HepG2 (cell line): Measurements from ENCODE around the gene BRAF. TPM values are rescaled to one million over a fixed set of nuclear protein-coding genes. Genes with fewer than 3 reads are reported as not detected.

Source experiments
- ADNP ChIP-seq: sonication (generic); formaldehyde crosslinking; IDR thresholded peaks from 2 replicates; pipeline ENCODE4 v1.4.0; 2020; ENCODE audit warnings: missing genetic modification reagents
- AGO1 ChIP-seq: fragments of 200-400 bp; formaldehyde crosslinking; IDR thresholded peaks from 2 replicates; pipeline ENCODE4 v1.6.1; 2017; ENCODE audit warnings: mild to moderate bottlenecking, low read depth, low read length, moderate library complexity; ENCODE audit not compliant: poor library complexity, severe bottlenecking
- CCDC6 ChIP-seq: sonication (generic); formaldehyde crosslinking; IDR thresholded peaks from 2 replicates; pipeline ENCODE4 v1.8.1; 2022; ENCODE audit warnings: mild to moderate bottlenecking, missing genetic modification reagents, moderate library complexity
- FOXJ3 ChIP-seq: sonication (generic); formaldehyde crosslinking; IDR thresholded peaks from 2 replicates; pipeline ENCODE4 v1.4.0; 2020; ENCODE audit warnings: missing genetic modification reagents, mild to moderate bottlenecking, borderline replicate concordance
- FOXP1 ChIP-seq, 2 experiments: fragments of 450-650 bp in 1 of 2; IDR thresholded peaks; 2 replicates each; pipeline ENCODE4 v1.6.1; 2017 to 2018; ENCODE audit warnings: antibody characterized with exemption in 1 of 2
- GFI1 ChIP-seq: sonication (generic); formaldehyde crosslinking; IDR thresholded peaks from 2 replicates; pipeline ENCODE4 v1.5.0; 2020; ENCODE audit warnings: missing genetic modification reagents, mild to moderate bottlenecking, borderline replicate concordance
- KLF12 ChIP-seq: sonication (generic); formaldehyde crosslinking; IDR thresholded peaks from 2 replicates; pipeline ENCODE4 v1.4.0; 2020; ENCODE audit warnings: missing genetic modification reagents, borderline replicate concordance
- MAFG ChIP-seq: sonication (generic); formaldehyde crosslinking; IDR thresholded peaks from 2 replicates; pipeline ENCODE4 v1.5.1; 2020; ENCODE audit warnings: mild to moderate bottlenecking, missing genetic modification reagents
- MEF2D ChIP-seq: sonication (generic); formaldehyde crosslinking; IDR thresholded peaks from 2 replicates; pipeline ENCODE4 v1.5.1; 2020; ENCODE audit warnings: mild to moderate bottlenecking, missing genetic modification reagents
- NFE2 ChIP-seq: sonication (generic); formaldehyde crosslinking; IDR thresholded peaks from 2 replicates; pipeline ENCODE4 v1.4.0; 2020; ENCODE audit warnings: missing genetic modification reagents
- ONECUT2 ChIP-seq: sonication (generic); formaldehyde crosslinking; IDR thresholded peaks from 2 replicates; pipeline ENCODE4 v1.4.0; 2020; ENCODE audit warnings: missing genetic modification reagents
- RBFOX2 ChIP-seq: fragments of 200-400 bp; formaldehyde crosslinking; IDR thresholded peaks from 2 replicates; pipeline ENCODE4 v1.6.1; 2017; ENCODE audit warnings: low read depth, mild to moderate bottlenecking, low read length
- SRSF1 ChIP-seq: fragments of 200-400 bp; formaldehyde crosslinking; optimal IDR thresholded peaks from 2 replicates; pipeline ENCODE3; 2017; ENCODE audit warnings: mild to moderate bottlenecking, low read depth, low read length, moderate library complexity
- TSC22D2 ChIP-seq: sonication (generic); formaldehyde crosslinking; IDR thresholded peaks from 2 replicates; pipeline ENCODE4 v1.5.1; 2020; ENCODE audit warnings: missing genetic modification reagents, mild to moderate bottlenecking, borderline replicate concordance
- ZNF44 ChIP-seq: sonication (generic); formaldehyde crosslinking; IDR thresholded peaks from 2 replicates; pipeline ENCODE4 v1.5.1; 2020; ENCODE audit warnings: mild to moderate bottlenecking, missing genetic modification reagents
- ZNF460 ChIP-seq: sonication (generic); formaldehyde crosslinking; IDR thresholded peaks from 2 replicates; pipeline ENCODE4 v1.5.1; 2020; ENCODE audit warnings: missing genetic modification reagents, mild to moderate bottlenecking, borderline replicate concordance
- ZNF644 ChIP-seq: IDR thresholded peaks from 2 replicates; pipeline ENCODE4 v1.6.1; 2016; ENCODE audit warnings: low read depth
- ZNF7 ChIP-seq: IDR thresholded peaks from 2 replicates; pipeline ENCODE4 v1.6.1; 2016; ENCODE audit warnings: missing biosample characterization, missing genetic modification reagents
- ZNF749 ChIP-seq: sonication (generic); formaldehyde crosslinking; IDR thresholded peaks from 2 replicates; pipeline ENCODE4 v1.8.0; 2022; ENCODE audit warnings: mild to moderate bottlenecking, missing genetic modification reagents, moderate library complexity, borderline replicate concordance
- ZNF775 ChIP-seq: sonication (generic); formaldehyde crosslinking; IDR thresholded peaks from 2 replicates; pipeline ENCODE4 v1.4.0; 2020; ENCODE audit warnings: missing genetic modification reagents, mild to moderate bottlenecking, moderate library complexity, borderline replicate concordance
- polyA plus RNA-seq, 8 experiments: library from polyadenylated mRNA; depleted of rRNA in 3 of 8; stranded (reverse) in 7 of 8; unstranded in 1 of 8; fragments of >200 nt; fragmentation: Illumina TruSeq in 4 of 8; extraction: Trizol in 4 of 8; gene quantifications; 2 replicates each; pipeline versions ENCODE4 v1.2.1 to v1.2.3, GENCODE V29; 2011 to 2016; ENCODE audit warnings: low read depth in 4 of 8, missing spikeins in 1 of 8, mixed read lengths in 1 of 8; ENCODE audit not compliant: insufficient read depth in 1 of 8
- total RNA-seq, 5 experiments: library from RNA; depleted of rRNA; stranded (reverse); fragments of >200 nt; fragmentation: Illumina TruSeq; extraction: Trizol; gene quantifications; 2 replicates each; pipeline ENCODE4 v1.2.3, GENCODE V29; 2016; ENCODE audit warnings: low read depth in 1 of 5
- TF ChIP-seq, protein P1 (sequence below): sonication (generic); formaldehyde crosslinking; IDR thresholded peaks from 2 replicates; pipeline ENCODE4 v1.8.0; 2022; ENCODE audit warnings: mild to moderate bottlenecking, missing genetic modification reagents
- TF ChIP-seq, protein P2 (sequence below): sonication (generic); formaldehyde crosslinking; IDR thresholded peaks from 2 replicates; pipeline ENCODE4 v1.4.0; 2020; ENCODE audit warnings: missing genetic modification reagents
- TF ChIP-seq, protein P3 (sequence below): sonication (generic); formaldehyde crosslinking; IDR thresholded peaks from 2 replicates; pipeline ENCODE4 v1.9.0; 2021; ENCODE audit warnings: missing genetic modification reagents, borderline replicate concordance

Gene BRAF
- total and polyA plus RNA-seq, 2 of the 13 experiments (the other 11 are each of a cell fraction or from before 2014, with no cell fraction given), result 12.5 to 13.4 TPM

DNA sequence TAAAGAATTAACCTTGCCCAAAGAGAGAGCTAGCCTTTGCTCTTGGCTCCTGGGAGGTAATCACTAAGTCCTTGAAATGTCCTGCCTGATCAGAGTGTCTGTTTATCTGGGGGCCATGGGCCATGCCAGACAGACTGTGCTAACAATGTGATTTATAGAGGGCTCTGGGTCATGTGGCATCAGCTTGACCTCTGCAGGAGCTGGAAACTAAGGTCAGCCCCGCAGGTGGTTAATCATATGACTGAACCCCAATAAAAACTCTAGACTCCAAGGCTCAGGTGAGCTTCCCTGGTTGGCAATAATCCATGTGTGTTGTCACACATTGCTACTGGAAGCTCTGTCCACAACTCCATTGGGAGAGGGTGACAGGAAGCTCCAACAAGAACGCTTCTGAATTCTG, 180.7 kb downstream of the BRAF start (continued):
- TF ChIP-seq GFI1 (CRISPR knock-in tag) (peak; percentile 56; the same call in 1 of the 2 replicates), ZNF44 (no peak), MEF2D (no peak), ZNF644 (CRISPR knock-in tag) (0 out of 2 replicates have a peak, but pooled peaks have one; percentile 19), FOXP1 (IDR thresholded peaks at IDR 0.05) (no peak), FOXP1 (CRISPR knock-in tag; IDR thresholded peaks at IDR 0.05) (peak; percentile 59), ONECUT2 (CRISPR knock-in tag) (peak; percentile 66), KLF12 (no peak), ADNP (CRISPR knock-in tag) (no peak), MAFG (CRISPR knock-in tag) (no peak), RBFOX2 (no peak), ZNF749 (CRISPR knock-in tag) (no peak), TSC22D2 (CRISPR knock-in tag) (no peak), SRSF1 (no peak), ZNF7 (no peak), NFE2 (CRISPR knock-in tag) (no peak), CCDC6 (CRISPR knock-in tag) (no peak), FOXJ3 (peak; percentile 73; the same call in 1 of the 2 replicates), AGO1 (no peak), ZNF460 (CRISPR knock-in tag) (no peak), ZNF775 (CRISPR knock-in tag) (no peak)
- TF ChIP-seq, protein P1, sequence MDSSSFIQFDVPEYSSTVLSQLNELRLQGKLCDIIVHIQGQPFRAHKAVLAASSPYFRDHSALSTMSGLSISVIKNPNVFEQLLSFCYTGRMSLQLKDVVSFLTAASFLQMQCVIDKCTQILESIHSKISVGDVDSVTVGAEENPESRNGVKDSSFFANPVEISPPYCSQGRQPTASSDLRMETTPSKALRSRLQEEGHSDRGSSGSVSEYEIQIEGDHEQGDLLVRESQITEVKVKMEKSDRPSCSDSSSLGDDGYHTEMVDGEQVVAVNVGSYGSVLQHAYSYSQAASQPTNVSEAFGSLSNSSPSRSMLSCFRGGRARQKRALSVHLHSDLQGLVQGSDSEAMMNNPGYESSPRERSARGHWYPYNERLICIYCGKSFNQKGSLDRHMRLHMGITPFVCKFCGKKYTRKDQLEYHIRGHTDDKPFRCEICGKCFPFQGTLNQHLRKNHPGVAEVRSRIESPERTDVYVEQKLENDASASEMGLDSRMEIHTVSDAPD, result no peak
- TF ChIP-seq, protein P2, sequence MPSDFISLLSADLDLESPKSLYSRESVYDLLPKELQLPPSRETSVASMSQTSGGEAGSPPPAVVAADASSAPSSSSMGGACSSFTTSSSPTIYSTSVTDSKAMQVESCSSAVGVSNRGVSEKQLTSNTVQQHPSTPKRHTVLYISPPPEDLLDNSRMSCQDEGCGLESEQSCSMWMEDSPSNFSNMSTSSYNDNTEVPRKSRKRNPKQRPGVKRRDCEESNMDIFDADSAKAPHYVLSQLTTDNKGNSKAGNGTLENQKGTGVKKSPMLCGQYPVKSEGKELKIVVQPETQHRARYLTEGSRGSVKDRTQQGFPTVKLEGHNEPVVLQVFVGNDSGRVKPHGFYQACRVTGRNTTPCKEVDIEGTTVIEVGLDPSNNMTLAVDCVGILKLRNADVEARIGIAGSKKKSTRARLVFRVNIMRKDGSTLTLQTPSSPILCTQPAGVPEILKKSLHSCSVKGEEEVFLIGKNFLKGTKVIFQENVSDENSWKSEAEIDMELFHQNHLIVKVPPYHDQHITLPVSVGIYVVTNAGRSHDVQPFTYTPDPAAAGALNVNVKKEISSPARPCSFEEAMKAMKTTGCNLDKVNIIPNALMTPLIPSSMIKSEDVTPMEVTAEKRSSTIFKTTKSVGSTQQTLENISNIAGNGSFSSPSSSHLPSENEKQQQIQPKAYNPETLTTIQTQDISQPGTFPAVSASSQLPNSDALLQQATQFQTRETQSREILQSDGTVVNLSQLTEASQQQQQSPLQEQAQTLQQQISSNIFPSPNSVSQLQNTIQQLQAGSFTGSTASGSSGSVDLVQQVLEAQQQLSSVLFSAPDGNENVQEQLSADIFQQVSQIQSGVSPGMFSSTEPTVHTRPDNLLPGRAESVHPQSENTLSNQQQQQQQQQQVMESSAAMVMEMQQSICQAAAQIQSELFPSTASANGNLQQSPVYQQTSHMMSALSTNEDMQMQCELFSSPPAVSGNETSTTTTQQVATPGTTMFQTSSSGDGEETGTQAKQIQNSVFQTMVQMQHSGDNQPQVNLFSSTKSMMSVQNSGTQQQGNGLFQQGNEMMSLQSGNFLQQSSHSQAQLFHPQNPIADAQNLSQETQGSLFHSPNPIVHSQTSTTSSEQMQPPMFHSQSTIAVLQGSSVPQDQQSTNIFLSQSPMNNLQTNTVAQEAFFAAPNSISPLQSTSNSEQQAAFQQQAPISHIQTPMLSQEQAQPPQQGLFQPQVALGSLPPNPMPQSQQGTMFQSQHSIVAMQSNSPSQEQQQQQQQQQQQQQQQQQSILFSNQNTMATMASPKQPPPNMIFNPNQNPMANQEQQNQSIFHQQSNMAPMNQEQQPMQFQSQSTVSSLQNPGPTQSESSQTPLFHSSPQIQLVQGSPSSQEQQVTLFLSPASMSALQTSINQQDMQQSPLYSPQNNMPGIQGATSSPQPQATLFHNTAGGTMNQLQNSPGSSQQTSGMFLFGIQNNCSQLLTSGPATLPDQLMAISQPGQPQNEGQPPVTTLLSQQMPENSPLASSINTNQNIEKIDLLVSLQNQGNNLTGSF (CRISPR knock-in tag), result no peak
- TF ChIP-seq, protein P3, sequence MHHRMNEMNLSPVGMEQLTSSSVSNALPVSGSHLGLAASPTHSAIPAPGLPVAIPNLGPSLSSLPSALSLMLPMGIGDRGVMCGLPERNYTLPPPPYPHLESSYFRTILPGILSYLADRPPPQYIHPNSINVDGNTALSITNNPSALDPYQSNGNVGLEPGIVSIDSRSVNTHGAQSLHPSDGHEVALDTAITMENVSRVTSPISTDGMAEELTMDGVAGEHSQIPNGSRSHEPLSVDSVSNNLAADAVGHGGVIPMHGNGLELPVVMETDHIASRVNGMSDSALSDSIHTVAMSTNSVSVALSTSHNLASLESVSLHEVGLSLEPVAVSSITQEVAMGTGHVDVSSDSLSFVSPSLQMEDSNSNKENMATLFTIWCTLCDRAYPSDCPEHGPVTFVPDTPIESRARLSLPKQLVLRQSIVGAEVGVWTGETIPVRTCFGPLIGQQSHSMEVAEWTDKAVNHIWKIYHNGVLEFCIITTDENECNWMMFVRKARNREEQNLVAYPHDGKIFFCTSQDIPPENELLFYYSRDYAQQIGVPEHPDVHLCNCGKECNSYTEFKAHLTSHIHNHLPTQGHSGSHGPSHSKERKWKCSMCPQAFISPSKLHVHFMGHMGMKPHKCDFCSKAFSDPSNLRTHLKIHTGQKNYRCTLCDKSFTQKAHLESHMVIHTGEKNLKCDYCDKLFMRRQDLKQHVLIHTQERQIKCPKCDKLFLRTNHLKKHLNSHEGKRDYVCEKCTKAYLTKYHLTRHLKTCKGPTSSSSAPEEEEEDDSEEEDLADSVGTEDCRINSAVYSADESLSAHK, result no peak
